Keratinocyte (primary cell): ENCODE data around the gene CPAMD8.

Experiments used
- CTCF ChIP-seq, 3 experiments: IDR thresholded peaks in 1 of 3; conservative IDR thresholded peaks in 1 of 3; optimal IDR thresholded peaks in 1 of 3; 2 replicates in 2 of 3; 3 replicates in 1 of 3; pipeline versions ENCODE3 to v1.5.1; 2011; ENCODE audit warnings: low read length in 3 of 3, mild to moderate bottlenecking in 3 of 3, moderate library complexity in 2 of 3, control low read depth in 1 of 3, inconsistent platforms in 1 of 3; ENCODE audit not compliant: insufficient read depth in 2 of 3; ENCODE audit errors: extremely low read depth in 1 of 3
- EZH2 ChIP-seq: IDR thresholded peaks from one replicate; pipeline ENCODE4 v1.6.1; 2012; ENCODE audit warnings: inconsistent platforms, mild to moderate bottlenecking, low read length, moderate library complexity

- TF ChIP-seq CTCF (optimal IDR thresholded peaks at IDR 0.05 in 1 of 3, IDR thresholded peaks at IDR 0.05 in 1 of 3, conservative IDR thresholded peaks at IDR 0.05 in 1 of 3; ENCODE audit: extremely low read depth in 1 of 3, insufficient read depth in 2 of 3, low read length in 3 of 3) (no peak), EZH2 (no peak)
Observed at GRCh38 chr19:17002455-17002854, 24.2 kb downstream of the CPAMD8 start.
